Esophagus squamous epithelium (tissue), 5 donors: ENCODE results near the gene HSPA4. TPM values are rescaled to one million over a fixed set of nuclear protein-coding genes. Genes with fewer than 3 reads are reported as not detected.

Experiments
- DNase-seq: peaks from one replicate; lab custom pipeline; 2025; lab: John Stamatoyannopoulos, UW
- H3K27ac ChIP-seq, 4 donors: fragments of 200-600 bp; sonication (generic); one replicate each; pipeline ENCODE4 v1.5.1; 2016 to 2019; ENCODE audit warnings: mild to moderate bottlenecking in 1 of 4
- H3K27me3 ChIP-seq, 4 donors: fragments of 200-600 bp; sonication (generic); 1 replicate in 3 of 4; 2 replicates in 1 of 4; pipeline versions ENCODE4 v1.5.1 to v1.6.0; 2017 to 2021; ENCODE audit warnings: antibody characterized with exemption in 1 of 4
- H3K36me3 ChIP-seq, 3 donors: fragments of 200-600 bp; sonication (generic); one replicate each; pipeline ENCODE4 v1.5.1; 2016 to 2019
- H3K4me1 ChIP-seq, 3 donors: fragments of 200-600 bp; sonication (generic); one replicate each; pipeline ENCODE4 v1.5.1; 2017 to 2019
- H3K4me3 ChIP-seq, 4 donors: fragments of 200-600 bp; sonication (generic); 1 replicate in 3 of 4; 2 replicates in 1 of 4; pipeline ENCODE4 v1.5.1; 2016 to 2019; ENCODE audit warnings: mild to moderate bottlenecking in 2 of 4, moderate library complexity in 1 of 4
- H3K9me3 ChIP-seq, 3 donors: fragments of 200-600 bp; sonication (generic); one replicate each; pipeline ENCODE4 v1.5.1; 2016 to 2019
- POLR2A ChIP-seq, 4 donors: fragments of 450-650 bp; IDR thresholded peaks; one replicate each; pipeline ENCODE4 v1.6.1; 2017; ENCODE audit warnings: antibody characterized with exemption in 4 of 4, mild to moderate bottlenecking in 4 of 4, moderate library complexity in 3 of 4
- WGBS, 2 donors: methylation state at CpG; one replicate each; pipeline ENCODE4 v1.1.5; 2018; 5-methylcytosine and 5-hydroxymethylcytosine counted together
- intact Hi-C: fragments of 100-400 bp; cut with DNase I; formaldehyde crosslinking; loops from one replicate; pipeline ENCODE4 v1.15.0; 2022
- total RNA-seq, 4 donors: library from RNA; depleted of rRNA; stranded (reverse); fragments of >200 nt; gene quantifications; one replicate each; pipeline ENCODE4 v1.1.0, GENCODE V29; 2016
- TF ChIP-seq, protein P1 (sequence below), 6 experiments: fragments of 450-650 bp in 4 of 6; fragments of 200-600 bp in 2 of 6; sonication (generic) in 2 of 6; IDR thresholded peaks; one replicate each; pipeline ENCODE4 v1.5.1; 2016 to 2019; ENCODE audit warnings: antibody characterized with exemption in 6 of 6, mild to moderate bottlenecking in 4 of 6, moderate library complexity in 4 of 6
- donor health status: DM: yes; HTN: yes; CAD: no.

HSPA4 gene
- total RNA-seq, 4 donors from 2014 or later: 47.7 to 82.4 (median 67.3) TPM

DNA sequence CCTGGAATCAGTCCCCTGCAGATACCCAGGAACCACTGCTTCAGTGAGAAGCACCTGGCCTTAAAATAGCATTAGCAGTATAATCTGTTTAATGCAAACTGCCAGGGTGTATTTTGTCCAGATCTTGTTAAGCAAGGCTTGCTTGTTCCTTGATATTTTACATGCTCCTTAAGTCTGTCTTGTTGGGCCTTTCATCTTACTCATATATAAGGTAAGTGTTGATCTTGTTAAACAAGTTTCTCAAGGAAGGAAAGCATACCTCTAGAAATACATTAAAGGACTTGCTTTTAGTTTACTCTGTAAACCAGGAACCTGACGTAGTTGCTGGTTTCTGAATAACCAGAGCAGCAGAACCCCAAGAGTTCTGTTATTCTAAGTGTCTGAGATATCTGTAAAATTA, 13.7 kb downstream of the HSPA4 start:
- peaks cover 9 to 62% (median 15%) of the 10 kb centered on the region in 3 donors for H3K4me1 ChIP-seq
- TF ChIP-seq, protein P1, sequence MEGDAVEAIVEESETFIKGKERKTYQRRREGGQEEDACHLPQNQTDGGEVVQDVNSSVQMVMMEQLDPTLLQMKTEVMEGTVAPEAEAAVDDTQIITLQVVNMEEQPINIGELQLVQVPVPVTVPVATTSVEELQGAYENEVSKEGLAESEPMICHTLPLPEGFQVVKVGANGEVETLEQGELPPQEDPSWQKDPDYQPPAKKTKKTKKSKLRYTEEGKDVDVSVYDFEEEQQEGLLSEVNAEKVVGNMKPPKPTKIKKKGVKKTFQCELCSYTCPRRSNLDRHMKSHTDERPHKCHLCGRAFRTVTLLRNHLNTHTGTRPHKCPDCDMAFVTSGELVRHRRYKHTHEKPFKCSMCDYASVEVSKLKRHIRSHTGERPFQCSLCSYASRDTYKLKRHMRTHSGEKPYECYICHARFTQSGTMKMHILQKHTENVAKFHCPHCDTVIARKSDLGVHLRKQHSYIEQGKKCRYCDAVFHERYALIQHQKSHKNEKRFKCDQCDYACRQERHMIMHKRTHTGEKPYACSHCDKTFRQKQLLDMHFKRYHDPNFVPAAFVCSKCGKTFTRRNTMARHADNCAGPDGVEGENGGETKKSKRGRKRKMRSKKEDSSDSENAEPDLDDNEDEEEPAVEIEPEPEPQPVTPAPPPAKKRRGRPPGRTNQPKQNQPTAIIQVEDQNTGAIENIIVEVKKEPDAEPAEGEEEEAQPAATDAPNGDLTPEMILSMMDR (IDR thresholded peaks at IDR 0.05): no peak
- no peak for TF ChIP-seq POLR2A (IDR thresholded peaks at IDR 0.05)
- 44 to 60% methylated on average over 1 of the region's 1 CpG for WGBS, 2 donors
- DNase-seq: no peak
- intact Hi-C loops: no loop called here
- no peaks in the 10 kb centered on the region for H3K27me3 ChIP-seq
- H3K27ac ChIP-seq: peak overlapping the region; percentile 46 to 82 (median 70)
- no peaks in the 10 kb centered on the region for H3K9me3 ChIP-seq
- H3K4me3 ChIP-seq: no peak overlapping the region
- H3K36me3 ChIP-seq: peaks cover 0 to 53% (median 0%) of the 10 kb centered on the region in 3 donors

DNA sequence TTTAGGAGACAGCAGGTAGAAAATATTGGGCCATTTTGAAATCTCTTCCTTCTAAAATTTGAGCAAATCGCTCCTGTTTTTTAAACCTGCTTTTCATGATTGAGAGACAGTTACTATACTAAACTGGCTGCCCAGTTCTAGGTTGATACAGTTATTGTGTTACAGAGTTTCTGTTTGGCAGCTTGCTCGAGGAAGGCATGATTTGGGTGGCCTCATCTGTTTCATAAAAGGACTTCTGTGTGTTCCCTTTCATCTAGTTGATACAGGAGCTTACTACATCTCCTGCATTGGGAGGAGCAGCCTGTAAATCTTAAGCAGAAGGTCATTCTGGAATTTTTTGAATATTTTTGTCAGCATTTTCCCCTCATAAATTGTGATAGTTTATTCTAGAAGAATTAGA, 14.2 kb downstream of the HSPA4 start:
- H3K4me1 ChIP-seq: peaks cover 9 to 62% (median 15%) of the 10 kb centered on the region in 3 donors
- TF ChIP-seq POLR2A (IDR thresholded peaks at IDR 0.05): no peak
- TF ChIP-seq, protein P1 (IDR thresholded peaks at IDR 0.05): no peak
- no peak overlapping the region for H3K4me3 ChIP-seq
- peaks cover 0 to 59% (median 0%) of the 10 kb centered on the region in 3 donors for H3K36me3 ChIP-seq
- H3K27ac ChIP-seq: peak overlapping the region; percentile 46 to 82 (median 70)
- no peaks in the 10 kb centered on the region for H3K9me3 ChIP-seq
- 68 to 71% methylated on average over 2 of the region's 2 CpGs for WGBS, 2 donors
- no peak for DNase-seq
- intact Hi-C loops: no loop called here
- H3K27me3 ChIP-seq: no peaks in the 10 kb centered on the region

DNA sequence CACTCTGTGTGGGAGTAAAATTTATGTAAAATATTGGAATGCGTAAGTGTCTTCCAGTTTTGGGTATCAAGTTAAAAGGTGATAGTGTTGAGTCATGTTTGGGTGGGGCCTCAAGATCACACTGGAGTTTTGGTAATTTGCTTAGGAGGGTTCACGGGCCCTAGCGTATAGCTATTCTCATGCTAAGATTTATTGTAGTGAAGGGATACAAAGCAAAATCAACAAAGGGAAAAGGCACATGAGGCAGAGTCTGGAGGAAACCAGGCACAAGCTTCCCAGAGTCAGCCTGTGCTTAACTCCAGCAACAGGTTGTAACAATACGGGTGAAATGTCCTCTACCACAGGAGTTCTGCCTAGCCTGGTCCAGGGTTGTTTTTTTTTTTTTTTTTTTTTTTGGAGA, 20.2 kb downstream of the HSPA4 start:
- intact Hi-C loops: no loop called here
- Histone ChIP-seq H3K36me3 (peaks cover 0 to 96% (median 8%) of the 10 kb centered on the region in 3 donors), H3K4me3 (no peak overlapping the region), H3K9me3 (no peaks in the 10 kb centered on the region), H3K27me3 (no peaks in the 10 kb centered on the region), H3K4me1 (peaks cover 0 to 14% (median 0%) of the 10 kb centered on the region in 3 donors), H3K27ac (peak overlapping the region in 3 of 4 donors; percentile 1 to 51 (median 19))
- 67 to 75% methylated on average over 4 of the region's 4 CpGs for WGBS, 2 donors
- no peak for TF ChIP-seq POLR2A (IDR thresholded peaks at IDR 0.05)
- TF ChIP-seq, protein P1 (IDR thresholded peaks at IDR 0.05): no peak
- no peak for DNase-seq

DNA sequence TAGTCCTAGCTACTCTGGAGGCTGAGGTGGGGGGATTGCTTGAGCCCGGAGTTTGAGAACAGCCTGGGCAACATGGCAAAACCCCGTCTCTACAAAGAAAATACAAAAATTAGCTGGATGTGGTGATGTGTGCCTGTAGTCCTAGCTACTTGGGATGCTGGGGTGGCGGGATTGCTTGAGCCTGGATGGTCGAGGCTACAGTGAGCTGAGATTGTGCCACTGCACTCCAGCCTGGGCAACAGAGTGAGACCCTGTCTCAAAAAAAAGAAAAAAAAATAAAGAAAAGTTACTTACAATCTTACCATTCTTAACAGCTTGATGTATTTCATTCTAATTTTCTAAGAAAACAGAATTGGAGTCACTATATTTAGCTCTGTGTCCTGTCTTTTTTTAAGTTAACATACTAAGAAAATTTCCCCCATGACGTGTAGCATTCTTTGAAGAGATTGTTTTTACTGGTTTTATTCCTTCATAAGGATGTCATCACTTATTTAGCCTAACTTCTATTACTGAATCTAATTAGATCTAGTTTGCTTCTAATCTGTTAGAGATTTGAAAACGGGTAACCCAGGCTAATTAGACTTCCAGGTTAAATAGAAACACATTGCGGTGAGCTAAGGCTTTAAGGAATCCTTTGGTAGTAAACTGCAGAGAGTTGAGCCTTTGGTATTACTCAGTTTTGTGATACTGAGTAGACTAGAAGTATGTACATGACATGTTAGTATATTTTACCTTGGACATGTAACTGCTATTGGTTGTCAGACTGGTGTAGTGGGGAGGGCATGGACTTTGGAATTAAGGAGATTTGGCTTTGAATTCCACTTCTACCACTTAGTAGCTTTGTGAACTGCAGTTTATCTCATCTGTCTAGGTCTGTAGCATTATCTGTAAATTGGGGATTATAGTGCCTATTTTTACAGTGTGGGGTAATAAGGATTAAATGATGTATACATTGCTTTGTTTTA, 24.0 kb downstream of the HSPA4 start:
- Histone ChIP-seq H3K4me1 (peaks cover 0 to 11% (median 0%) of the 10 kb centered on the region in 3 donors), H3K27ac (peak overlapping the region in 1 of 4 donors; percentile 4), H3K4me3 (no peak overlapping the region), H3K36me3 (peaks cover 5 to 81% (median 8%) of the 10 kb centered on the region in 3 donors), H3K27me3 (no peaks in the 10 kb centered on the region), H3K9me3 (no peaks in the 10 kb centered on the region)
- DNase-seq: no peak
- intact Hi-C loops: no loop called here
- TF ChIP-seq, protein P1 (IDR thresholded peaks at IDR 0.05): no peak
- TF ChIP-seq POLR2A (IDR thresholded peaks at IDR 0.05): no peak
- 72 to 74% methylated on average over 7 of the region's 7 CpGs for WGBS, 2 donors

DNA sequence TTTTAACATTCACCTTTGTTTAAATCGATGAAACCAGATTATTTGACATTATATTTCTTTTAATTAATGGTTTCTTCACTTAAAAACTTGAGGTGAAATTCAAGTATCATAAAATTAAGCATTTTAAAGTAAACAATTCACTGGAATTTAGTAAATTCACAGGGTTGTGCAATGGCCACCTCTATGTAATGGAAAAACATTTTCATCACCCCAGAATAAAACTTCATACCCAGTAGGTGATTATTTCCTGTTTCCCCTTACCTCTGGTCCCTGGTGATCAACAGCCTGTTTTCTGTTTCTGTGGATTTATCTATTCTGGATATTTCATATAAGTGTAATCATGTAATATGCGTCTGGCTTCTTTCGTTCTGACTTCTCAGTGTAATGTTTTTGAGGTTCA, 27.2 kb downstream of the HSPA4 start:
- no peak for TF ChIP-seq POLR2A (IDR thresholded peaks at IDR 0.05)
- TF ChIP-seq, protein P1 (IDR thresholded peaks at IDR 0.05): no peak
- no peak for DNase-seq
- 95 to 96% methylated on average over 3 of the region's 3 CpGs for WGBS, 2 donors
- H3K4me3 ChIP-seq: no peak overlapping the region
- no peak overlapping the region for H3K27ac ChIP-seq
- peaks cover 4 to 78% (median 5%) of the 10 kb centered on the region in 3 donors for H3K36me3 ChIP-seq
- H3K27me3 ChIP-seq: no peaks in the 10 kb centered on the region
- H3K9me3 ChIP-seq: no peaks in the 10 kb centered on the region
- intact Hi-C loops: no loop called here
- H3K4me1 ChIP-seq: peaks cover 0 to 4% (median 0%) of the 10 kb centered on the region in 3 donors
